CD14-positive monocyte (primary cell): ENCODE results near the gene BAZ1B. TPM values are rescaled to one million over a fixed set of nuclear protein-coding genes. Genes with fewer than 3 reads are reported as not detected.
A peak's percentile ranks its signal among the peaks of the same experiment; 100 is the strongest.

Experiments used
- DNase-seq, 3 donors: peaks; one replicate each; pipeline ENCODE4 v3.0.0-alpha.2; 2011 to 2022
- H2AFZ ChIP-seq: 2 replicates; pipeline ENCODE4 v1.6.0; 2012; ENCODE audit warnings: mild to moderate bottlenecking, low read depth, low read length, inconsistent platforms; ENCODE audit not compliant: insufficient read depth, poor library complexity, severe bottlenecking
- H3K27ac ChIP-seq, 2 donors: 1 replicate in 1 of 2; 2 replicates in 1 of 2; pipeline ENCODE4 v1.5.1; 2012 to 2013; ENCODE audit warnings: low read length in 2 of 2, control low read depth in 1 of 2, inconsistent platforms in 1 of 2, low read depth in 1 of 2, mild to moderate bottlenecking in 1 of 2
- H3K27me3 ChIP-seq, 2 donors: one replicate each; pipeline versions ENCODE4 v1.6.0 to v1.6.1; 2011 to 2013; ENCODE audit warnings: low read length in 2 of 2; ENCODE audit not compliant: control insufficient read depth in 2 of 2, insufficient read depth in 2 of 2
- H3K36me3 ChIP-seq, 2 donors: replicated peaks in 1 of 2; 1 replicate in 1 of 2; 2 replicates in 1 of 2; pipeline versions ENCODE4 v1.5.1 to v1.6.1; 2012 to 2013; ENCODE audit warnings: low read length in 2 of 2, control low read depth in 1 of 2, inconsistent platforms in 1 of 2, mild to moderate bottlenecking in 1 of 2; ENCODE audit not compliant: insufficient read depth in 2 of 2, control insufficient read depth in 1 of 2
- H3K4me1 ChIP-seq, 2 donors: 1 replicate in 1 of 2; 2 replicates in 1 of 2; pipeline versions ENCODE4 v1.5.1 to v1.6.1; 2012 to 2013; ENCODE audit warnings: low read length in 2 of 2, control low read depth in 1 of 2, inconsistent platforms in 1 of 2, mild to moderate bottlenecking in 1 of 2, moderate library complexity in 1 of 2; ENCODE audit not compliant: insufficient read depth in 2 of 2, control insufficient read depth in 1 of 2
- H3K4me2 ChIP-seq: replicated peaks from 2 replicates; pipeline ENCODE3; 2012; ENCODE audit warnings: low read length, moderate library complexity, mild to moderate bottlenecking; ENCODE audit not compliant: poor library complexity, severe bottlenecking; ENCODE audit errors: extremely low read depth
- H3K4me3 ChIP-seq, 3 experiments: fragments of 200-600 bp in 1 of 3; sonication (generic) in 1 of 3; replicated peaks in 1 of 3; 1 replicate in 2 of 3; 2 replicates in 1 of 3; pipeline ENCODE4 v1.5.1; 2011 to 2013; ENCODE audit warnings: low read length in 3 of 3, mild to moderate bottlenecking in 3 of 3, control low read depth in 2 of 3, low read depth in 2 of 3, inconsistent platforms in 1 of 3, moderate library complexity in 1 of 3
- H3K79me2 ChIP-seq: 2 replicates; pipeline ENCODE4 v1.6.0; 2012; ENCODE audit warnings: mild to moderate bottlenecking, control low read depth, inconsistent platforms, low read length, moderate library complexity; ENCODE audit not compliant: insufficient read depth
- H3K9ac ChIP-seq: 2 replicates; pipeline ENCODE4 v1.6.0; 2017; ENCODE audit warnings: low read length, mild to moderate bottlenecking; ENCODE audit not compliant: insufficient read depth, poor library complexity, severe bottlenecking
- H3K9me3 ChIP-seq, 2 donors: replicated peaks in 1 of 2; 1 replicate in 1 of 2; 2 replicates in 1 of 2; pipeline versions ENCODE4 v1.5.1 to v1.6.1; 2012 to 2013; ENCODE audit warnings: low read length in 2 of 2, control low read depth in 1 of 2; ENCODE audit not compliant: control insufficient read depth in 1 of 2, insufficient read depth in 1 of 2
- H4K20me1 ChIP-seq: 2 replicates; pipeline ENCODE4 v1.6.0; 2012; ENCODE audit warnings: mild to moderate bottlenecking, low read length, control low read depth, moderate library complexity; ENCODE audit not compliant: insufficient read depth
- H3K27ac Mint-ChIP-seq, 7 donors: one replicate each; pipeline ENCODE4 v1.8.0; 2020; ENCODE audit warnings: mild to moderate bottlenecking in 7 of 7, mixed read lengths in 7 of 7, moderate library complexity in 6 of 7, inconsistent platforms in 2 of 7
- H3K27me3 Mint-ChIP-seq, 3 donors: one replicate each; pipeline ENCODE4 v1.8.0; 2021 to 2022; ENCODE audit warnings: low read depth in 3 of 3, mild to moderate bottlenecking in 3 of 3, mixed read lengths in 3 of 3, moderate library complexity in 3 of 3, inconsistent platforms in 1 of 3
- H3K36me3 Mint-ChIP-seq, 2 donors: one replicate each; pipeline ENCODE4 v1.8.0; 2020; ENCODE audit warnings: mixed read lengths in 2 of 2, inconsistent platforms in 1 of 2, mild to moderate bottlenecking in 1 of 2
- H3K4me1 Mint-ChIP-seq: one replicate; pipeline ENCODE4 v1.8.0; 2020; ENCODE audit warnings: mild to moderate bottlenecking, mixed read lengths
- H3K4me3 Mint-ChIP-seq, 2 donors: one replicate each; pipeline ENCODE4 v1.8.0; 2020; ENCODE audit warnings: mild to moderate bottlenecking in 2 of 2, mixed read lengths in 2 of 2, moderate library complexity in 1 of 2
- H3K9me3 Mint-ChIP-seq, 7 donors: one replicate each; pipeline ENCODE4 v1.8.0; 2020 to 2022; ENCODE audit warnings: mixed read lengths in 7 of 7, mild to moderate bottlenecking in 6 of 7, moderate library complexity in 6 of 7, inconsistent platforms in 2 of 7
- CTCF ChIP-seq: fragments of 200-600 bp; IDR thresholded peaks from one replicate; pipeline ENCODE4 v1.8.0; 2022; ENCODE audit warnings: antibody characterized with exemption, mild to moderate bottlenecking
- WGBS: methylation state at CpG from one replicate; pipeline ENCODE4 v1.1.5; 2013; ENCODE audit warnings: missing lambda C conversion rate; ENCODE audit not compliant: insufficient coverage; 5-methylcytosine and 5-hydroxymethylcytosine counted together
- intact Hi-C, 2 donors: fragments of 100-400 bp; cut with micrococcal nuclease; formaldehyde crosslinking; loops; one replicate each; pipeline versions ENCODE4 v1.15.0 to v1.15.1; 2023
- polyA minus RNA-seq: library from RNA; depleted of rRNA, polyadenylated mRNA; stranded (reverse); fragments of >200 nt; gene quantifications from 2 replicates; pipeline ENCODE4 v1.2.3, GENCODE V29; 2012
- polyA plus RNA-seq, 3 donors: library from polyadenylated mRNA; depleted of rRNA in 1 of 3; unstranded in 2 of 3; stranded (reverse) in 1 of 3; fragments of 300-500 nt in 2 of 3; fragments of >200 nt in 1 of 3; fragmentation: Illumina TruSeq in 2 of 3; gene quantifications; 1 replicate in 2 of 3; 2 replicates in 1 of 3; pipeline ENCODE4 v1.2.3, GENCODE V29; 2012 to 2021
- total RNA-seq, 12 experiments: library from RNA in 1 of 12; stranded (reverse) in 1 of 12; fragments of 120-200 nt in 1 of 12; gene quantifications; one replicate each; pipeline ENCODE4 v1.2.4 and lab custom pipeline; 2013 to 2026; ENCODE audit warnings: mixed read lengths in 6 of 12, inconsistent platforms in 1 of 12

The BAZ1B gene, protein sequence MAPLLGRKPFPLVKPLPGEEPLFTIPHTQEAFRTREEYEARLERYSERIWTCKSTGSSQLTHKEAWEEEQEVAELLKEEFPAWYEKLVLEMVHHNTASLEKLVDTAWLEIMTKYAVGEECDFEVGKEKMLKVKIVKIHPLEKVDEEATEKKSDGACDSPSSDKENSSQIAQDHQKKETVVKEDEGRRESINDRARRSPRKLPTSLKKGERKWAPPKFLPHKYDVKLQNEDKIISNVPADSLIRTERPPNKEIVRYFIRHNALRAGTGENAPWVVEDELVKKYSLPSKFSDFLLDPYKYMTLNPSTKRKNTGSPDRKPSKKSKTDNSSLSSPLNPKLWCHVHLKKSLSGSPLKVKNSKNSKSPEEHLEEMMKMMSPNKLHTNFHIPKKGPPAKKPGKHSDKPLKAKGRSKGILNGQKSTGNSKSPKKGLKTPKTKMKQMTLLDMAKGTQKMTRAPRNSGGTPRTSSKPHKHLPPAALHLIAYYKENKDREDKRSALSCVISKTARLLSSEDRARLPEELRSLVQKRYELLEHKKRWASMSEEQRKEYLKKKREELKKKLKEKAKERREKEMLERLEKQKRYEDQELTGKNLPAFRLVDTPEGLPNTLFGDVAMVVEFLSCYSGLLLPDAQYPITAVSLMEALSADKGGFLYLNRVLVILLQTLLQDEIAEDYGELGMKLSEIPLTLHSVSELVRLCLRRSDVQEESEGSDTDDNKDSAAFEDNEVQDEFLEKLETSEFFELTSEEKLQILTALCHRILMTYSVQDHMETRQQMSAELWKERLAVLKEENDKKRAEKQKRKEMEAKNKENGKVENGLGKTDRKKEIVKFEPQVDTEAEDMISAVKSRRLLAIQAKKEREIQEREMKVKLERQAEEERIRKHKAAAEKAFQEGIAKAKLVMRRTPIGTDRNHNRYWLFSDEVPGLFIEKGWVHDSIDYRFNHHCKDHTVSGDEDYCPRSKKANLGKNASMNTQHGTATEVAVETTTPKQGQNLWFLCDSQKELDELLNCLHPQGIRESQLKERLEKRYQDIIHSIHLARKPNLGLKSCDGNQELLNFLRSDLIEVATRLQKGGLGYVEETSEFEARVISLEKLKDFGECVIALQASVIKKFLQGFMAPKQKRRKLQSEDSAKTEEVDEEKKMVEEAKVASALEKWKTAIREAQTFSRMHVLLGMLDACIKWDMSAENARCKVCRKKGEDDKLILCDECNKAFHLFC (N-terminal part only)
- 36.8 TPM for total RNA-seq (2013)
- polyA plus RNA-seq (10 to 100 TPM in 1 of 3 donors, 1 to 10 TPM in 2; 2.5 to 12.1 (median 5.0) TPM), polyA minus RNA-seq (13.0 and 20.7 TPM in 2 replicates), total RNA-seq (lab: John Stamatoyannopoulos, UW) (32.8 to 107 (median 46.0) reads per million in 11 experiments)

GRCh38 chr7:73522105-73522872, at the start of gene BAZ1B:
TSS of gene BAZ1B (minus strand) at chr7:73522293. CDS start at chr7:73521933, 360 bp downstream.
- peaks cover 2 to 11% of the 10 kb centered on the region in 2 donors for H3K36me3 Mint-ChIP-seq
- H3K79me2 ChIP-seq: peaks cover 57% of the 10 kb centered on the region
- peak within 1 kb of the TSS; percentile 89 for H2AFZ ChIP-seq
- peaks cover 38 to 53% of the 10 kb centered on the region in 2 donors for H3K4me1 ChIP-seq
- intact Hi-C loops: loop anchor here (2.0 to 10.0 kb wide), 4 partner anchors 35 to 210 kb away; partner anchors contain the start of genes BCL7B (in 1 of the 2), TBL2 (in 1 of the 2) and VPS37D (in 1 of the 2)
- H3K9me3 ChIP-seq: no peaks in the 10 kb centered on the region
- 0% methylated on average over 65 of the region's 71 CpGs for WGBS
- peak within 1 kb of the TSS; percentile 93 to 97 for H3K4me3 Mint-ChIP-seq
- H3K27me3 ChIP-seq: no peaks in the 10 kb centered on the region
- H3K27ac Mint-ChIP-seq: peak within 1 kb of the TSS; percentile 93 to 99 (median 97)
- H3K9me3 Mint-ChIP-seq: no peaks in the 10 kb centered on the region
- peak within 1 kb of the TSS; percentile 70 to 90 for H3K27ac ChIP-seq
- peak within 1 kb of the TSS; percentile 76 for H3K9ac ChIP-seq
- H3K36me3 ChIP-seq: peaks cover 3 to 13% of the 10 kb centered on the region in 2 donors
- peak; percentile 19 for TF ChIP-seq CTCF
- H3K27me3 Mint-ChIP-seq: no peaks in the 10 kb centered on the region
- H4K20me1 ChIP-seq: peaks cover 40% of the 10 kb centered on the region
- DNase-seq: peak; percentile 96 to 97 (median 96)
- peak within 1 kb of the TSS; percentile 54 to 91 (median 64) for H3K4me3 ChIP-seq
- peak within 1 kb of the TSS; percentile 98 for H3K4me2 ChIP-seq
- H3K4me1 Mint-ChIP-seq: peaks cover 48% of the 10 kb centered on the region
